WTC11 (cell line): ENCODE measurements around the gene GPC5. TPM values are rescaled to one million over a fixed set of nuclear protein-coding genes. Genes with fewer than 3 reads are reported as not detected.

Source experiments
- ATAC-seq: fragments of 200-7000 bp; cut with Tn5 transposase; 2 replicates; pipeline ENCODE4 v1.10.0; 2021; ENCODE audit warnings: mild to moderate bottlenecking, moderate library complexity
- CTCF ChIA-PET: fragments of 300-600 bp; sonication (Branson Sonifier 250); formaldehyde crosslinking; loops from one replicate; lab custom pipeline; 2021; ENCODE audit warnings: antibody characterized with exemption; lab: Charles Lee
- POLR2A ChIA-PET: fragments of 350-600 bp; sonication (Branson Sonifier 250); formaldehyde crosslinking; loops from one replicate; lab custom pipeline; 2021; ENCODE audit warnings: antibody characterized with exemption; lab: Charles Lee
- DNase-seq: peaks from one replicate; pipeline ENCODE4 v3.0.0; 2021; ENCODE audit warnings: low spot score
- H3K27ac Mint-ChIP-seq: 2 replicates; pipeline ENCODE4 v1.8.0; 2021; ENCODE audit warnings: mixed read lengths
- H3K27me3 Mint-ChIP-seq: 2 replicates; pipeline ENCODE4 v1.8.0; 2021; ENCODE audit warnings: low read depth, mild to moderate bottlenecking, moderate library complexity, mixed read lengths
- H3K36me3 Mint-ChIP-seq: 2 replicates; pipeline ENCODE4 v1.8.0; 2021; ENCODE audit warnings: mixed read lengths
- H3K4me1 Mint-ChIP-seq: 2 replicates; pipeline ENCODE4 v1.8.0; 2022; ENCODE audit warnings: mixed read lengths
- H3K4me3 Mint-ChIP-seq: 2 replicates; pipeline ENCODE4 v1.8.0; 2021; ENCODE audit warnings: mild to moderate bottlenecking, moderate library complexity, mixed read lengths
- H3K9me3 Mint-ChIP-seq: 2 replicates; pipeline ENCODE4 v1.8.0; 2021; ENCODE audit warnings: mixed read lengths
- AFF4 ChIP-seq: sonication (generic); formaldehyde crosslinking; IDR thresholded peaks from 2 replicates; pipeline ENCODE4 v1.8.1; 2023; ENCODE audit warnings: mild to moderate bottlenecking, missing genetic modification reagents, borderline replicate concordance
- ARID4B ChIP-seq: sonication (generic); formaldehyde crosslinking; IDR thresholded peaks from 2 replicates; pipeline ENCODE4 v1.8.0; 2023; ENCODE audit warnings: missing genetic modification reagents, mild to moderate bottlenecking, borderline replicate concordance
- ATF1 ChIP-seq: sonication (generic); formaldehyde crosslinking; IDR thresholded peaks from 2 replicates; pipeline ENCODE4 v1.8.1; 2023; ENCODE audit warnings: mild to moderate bottlenecking, moderate library complexity, missing genetic modification reagents
- CTCF ChIP-seq: fragments of 200-600 bp; IDR thresholded peaks from 2 replicates; pipeline ENCODE4 v1.8.0; 2022; ENCODE audit warnings: antibody characterized with exemption
- E2F4 ChIP-seq: sonication (generic); formaldehyde crosslinking; IDR thresholded peaks from 2 replicates; pipeline ENCODE4 v1.8.1; 2022; ENCODE audit warnings: low read depth, mild to moderate bottlenecking, moderate library complexity, missing genetic modification reagents, borderline replicate concordance
- FOXP4 ChIP-seq: sonication (generic); formaldehyde crosslinking; IDR thresholded peaks from 2 replicates; pipeline ENCODE4 v1.8.0; 2022; ENCODE audit warnings: mild to moderate bottlenecking, missing genetic modification reagents
- IRF1 ChIP-seq: sonication (generic); formaldehyde crosslinking; IDR thresholded peaks from 2 replicates; pipeline ENCODE4 v1.8.0; 2023; ENCODE audit warnings: missing genetic modification reagents
- JUN ChIP-seq: sonication (generic); formaldehyde crosslinking; IDR thresholded peaks from 2 replicates; pipeline ENCODE4 v1.8.0; 2023; ENCODE audit warnings: mild to moderate bottlenecking, missing genetic modification reagents
- MYBL2 ChIP-seq: sonication (generic); formaldehyde crosslinking; IDR thresholded peaks from 2 replicates; pipeline ENCODE4 v1.8.1; 2023; ENCODE audit warnings: mild to moderate bottlenecking, moderate library complexity, missing genetic modification reagents
- NR1H2 ChIP-seq: sonication (generic); formaldehyde crosslinking; IDR thresholded peaks from 2 replicates; pipeline ENCODE4 v1.9.0; 2021; ENCODE audit warnings: mild to moderate bottlenecking, moderate library complexity, missing genetic modification reagents
- PRRX2 ChIP-seq: fragments of 250-450 bp; sonication (Bioruptor Pico); IDR thresholded peaks from 2 replicates; pipeline ENCODE4 v1.8.0; 2021; ENCODE audit warnings: mild to moderate bottlenecking
- RORB ChIP-seq: fragments of 250-450 bp; sonication (Bioruptor Pico); IDR thresholded peaks from 2 replicates; pipeline ENCODE4 v1.9.0; 2021; ENCODE audit warnings: mild to moderate bottlenecking
- SOX15 ChIP-seq: fragments of 250-450 bp; sonication (Bioruptor Pico); IDR thresholded peaks from 2 replicates; pipeline ENCODE4 v1.9.0; 2021; ENCODE audit warnings: mild to moderate bottlenecking
- SP1 ChIP-seq: sonication (generic); formaldehyde crosslinking; conservative IDR thresholded peaks from 2 replicates; pipeline ENCODE4 v1.8.1; 2022; ENCODE audit warnings: missing genetic modification reagents
- TP53 ChIP-seq: sonication (generic); formaldehyde crosslinking; IDR thresholded peaks from 2 replicates; pipeline ENCODE4 v1.8.1; 2023; ENCODE audit warnings: mild to moderate bottlenecking, missing genetic modification reagents
- ZBTB21 ChIP-seq: sonication (generic); formaldehyde crosslinking; IDR thresholded peaks from 2 replicates; pipeline ENCODE4 v1.8.1; 2023; ENCODE audit warnings: mild to moderate bottlenecking, missing genetic modification reagents, borderline replicate concordance
- ZNF281 ChIP-seq: sonication (generic); formaldehyde crosslinking; IDR thresholded peaks from 2 replicates; pipeline ENCODE4 v1.8.0; 2023; ENCODE audit warnings: mild to moderate bottlenecking, missing genetic modification reagents
- total RNA-seq: library from RNA; stranded (reverse); gene quantifications from 3 replicates; pipeline ENCODE4 v1.2.3, GENCODE V29; 2021

Gene GPC5
- total RNA-seq, 1 experiment from 2014 or later: 0.46 TPM

- ChIA-PET POLR2A (no interaction called here), CTCF (no interaction called here)
- DNase-seq (no peak), ATAC-seq (no peak)
- H3K4me1 Mint-ChIP-seq: no peaks in the 10 kb centered on the region
- H3K27me3 Mint-ChIP-seq: no peaks in the 10 kb centered on the region; the same call in 1 of the 2 replicates
- no peak overlapping the region for H3K27ac Mint-ChIP-seq
- no peak for TF ChIP-seq IRF1
- TF ChIP-seq RORB (CRISPR knock-in tag): no peak
- TF ChIP-seq ZNF281 (CRISPR knock-in tag): no peak
- TF ChIP-seq ARID4B (CRISPR knock-in tag): no peak
- no peak for TF ChIP-seq MYBL2 (CRISPR knock-in tag)
- TF ChIP-seq JUN (CRISPR knock-in tag): no peak
- TF ChIP-seq E2F4 (CRISPR knock-in tag): no peak
- TF ChIP-seq TP53 (CRISPR knock-in tag): no peak
- no peak for TF ChIP-seq ZBTB21 (CRISPR knock-in tag)
- no peak for TF ChIP-seq ATF1 (CRISPR knock-in tag)
- TF ChIP-seq AFF4: no peak
- TF ChIP-seq FOXP4 (CRISPR knock-in tag): no peak
- TF ChIP-seq SP1 (CRISPR knock-in tag): no peak
- no peak for TF ChIP-seq PRRX2 (CRISPR knock-in tag)
- no peak for TF ChIP-seq CTCF
- TF ChIP-seq NR1H2 (CRISPR knock-in tag): no peak
- TF ChIP-seq SOX15 (CRISPR knock-in tag): no peak
- H3K9me3 Mint-ChIP-seq: peaks cover 2% of the 10 kb centered on the region
- H3K4me3 Mint-ChIP-seq: no peak overlapping the region
- no peaks in the 10 kb centered on the region for H3K36me3 Mint-ChIP-seq
These were observed 1370.2 kb downstream of the GPC5 start for GRCh38 chr13:92768602-92769001.
